Bronchial epithelial cell (primary cell): ENCODE data around the gene CTDSP2. TPM values are rescaled to one million over a fixed set of nuclear protein-coding genes. Genes with fewer than 3 reads are reported as not detected.
"Not testable (repeated sequence)": the region's sequence is repeated elsewhere in the genome, so short reads cannot be mapped to it uniquely, and the experiment has no call there.

ENCODE experiments used
- DNase-seq: peaks from one replicate; pipeline ENCODE4 v3.0.0-alpha.2; 2010; ENCODE audit warnings: low read depth
- FAIRE-seq: peaks from 2 replicates; lab custom pipeline; 2011; peaks lifted over from hg19 to GRCh38; lab: Jason Lieb, UNC
- H3K27me3 ChIP-seq: 2 replicates; pipeline ENCODE4 v1.5.1; 2011; ENCODE audit warnings: low read length; ENCODE audit not compliant: control insufficient read depth, insufficient read depth
- H3K36me3 ChIP-seq: 2 replicates; pipeline ENCODE4 v1.5.1; 2011; ENCODE audit warnings: low read length; ENCODE audit not compliant: control insufficient read depth, insufficient read depth
- H3K4me3 ChIP-seq: 2 replicates; pipeline ENCODE4 v1.5.1; 2011; ENCODE audit warnings: mild to moderate bottlenecking, low read depth, low read length, control low read depth
- CTCF ChIP-seq: IDR thresholded peaks from 2 replicates; pipeline ENCODE4 v1.5.1; 2011; ENCODE audit warnings: mild to moderate bottlenecking, moderate library complexity, low read length, control low read depth, inconsistent platforms; ENCODE audit not compliant: insufficient read depth, severe bottlenecking
- total RNA-seq: library from RNA; depleted of rRNA; stranded (reverse); fragments of >200 nt; gene quantifications from 2 replicates; pipeline ENCODE4 v1.2.1, GENCODE V29; 2014

CTDSP2 gene
- total RNA-seq, 1 donor from 2014 or later = 36.3 TPM

DNA sequence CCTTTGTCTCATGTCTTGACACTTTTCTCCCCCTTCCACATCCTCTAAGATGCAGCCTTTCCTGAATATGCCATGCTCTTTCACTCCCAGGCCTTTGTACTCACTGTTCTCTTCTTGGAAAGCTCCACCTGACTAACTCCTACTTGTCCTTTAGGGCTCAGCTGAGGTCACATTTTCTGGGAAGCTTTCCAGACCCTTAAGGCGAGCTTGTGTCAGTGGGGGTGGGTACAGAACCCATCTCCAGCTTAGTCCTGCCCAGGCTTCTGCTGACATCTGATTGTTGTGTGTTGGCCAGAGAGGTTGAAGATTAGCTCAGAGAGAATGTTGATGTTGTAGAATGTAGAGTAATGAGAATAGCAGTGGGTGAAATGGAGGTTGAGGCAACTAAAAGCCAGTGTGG lies 66.8 kb downstream of the CTDSP2 start:
- DNase-seq (no peak), FAIRE-seq (no peak)
- no peak overlapping the region for H3K4me3 ChIP-seq
- no peaks in the 10 kb centered on the region for H3K27me3 ChIP-seq
- H3K36me3 ChIP-seq = peaks cover 1% of the 10 kb centered on the region
- no peak for TF ChIP-seq CTCF

GRCh38 chr12:57777911-57778310 lies 68.6 kb downstream of the CTDSP2 start:
- no peak for TF ChIP-seq CTCF
- FAIRE-seq (no peak), DNase-seq (no peak)
- Histone ChIP-seq H3K36me3 (no peaks in the 10 kb centered on the region), H3K27me3 (no peaks in the 10 kb centered on the region), H3K4me3 (no peak overlapping the region)

DNA sequence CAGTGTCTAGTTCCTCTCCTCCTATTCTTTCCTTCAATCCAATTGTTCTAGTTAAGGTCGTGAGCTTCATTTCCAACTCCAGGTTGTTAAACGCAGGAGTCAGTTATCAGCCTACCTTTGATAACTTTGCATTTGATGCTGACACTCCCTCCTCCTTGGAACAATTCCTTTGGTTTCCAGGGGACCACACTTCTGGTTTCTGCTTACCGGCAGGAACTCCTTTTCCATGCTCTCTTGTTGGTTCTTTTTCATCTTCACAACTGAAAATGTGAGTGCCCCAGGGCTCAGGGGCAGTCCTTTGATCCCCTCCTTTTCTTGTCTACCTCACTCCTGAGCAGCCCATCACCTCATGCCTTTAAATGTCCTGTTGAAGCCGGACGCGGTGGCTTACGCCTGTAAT lies 69.2 kb downstream of the CTDSP2 start:
- Histone ChIP-seq H3K4me3 (no peak overlapping the region), H3K27me3 (no peaks in the 10 kb centered on the region), H3K36me3 (no peaks in the 10 kb centered on the region)
- no peak for TF ChIP-seq CTCF
- FAIRE-seq = no peak
- DNase-seq = no peak

DNA sequence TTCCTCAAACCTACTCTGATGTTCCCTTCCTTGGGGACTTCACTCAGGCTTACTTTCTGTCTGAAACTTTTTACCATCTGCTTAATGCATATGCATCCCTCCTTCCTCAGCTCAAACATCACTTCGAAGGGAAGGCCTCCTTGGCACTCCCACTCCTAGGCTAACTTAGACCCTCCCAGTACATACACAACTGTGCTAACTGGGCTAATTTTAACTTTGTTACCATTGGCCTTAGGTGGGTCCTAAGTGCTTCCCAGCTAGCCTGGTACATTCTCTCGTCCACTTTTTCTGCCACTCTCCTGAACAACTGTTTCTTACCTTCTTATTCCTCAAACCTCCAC lies 70.3 kb downstream of the CTDSP2 start:
- TF ChIP-seq CTCF = no peak
- H3K36me3 ChIP-seq = no peaks in the 10 kb centered on the region
- no peak overlapping the region for H3K4me3 ChIP-seq
- DNase-seq = no peak
- no peaks in the 10 kb centered on the region for H3K27me3 ChIP-seq
- FAIRE-seq = no peak

DNA sequence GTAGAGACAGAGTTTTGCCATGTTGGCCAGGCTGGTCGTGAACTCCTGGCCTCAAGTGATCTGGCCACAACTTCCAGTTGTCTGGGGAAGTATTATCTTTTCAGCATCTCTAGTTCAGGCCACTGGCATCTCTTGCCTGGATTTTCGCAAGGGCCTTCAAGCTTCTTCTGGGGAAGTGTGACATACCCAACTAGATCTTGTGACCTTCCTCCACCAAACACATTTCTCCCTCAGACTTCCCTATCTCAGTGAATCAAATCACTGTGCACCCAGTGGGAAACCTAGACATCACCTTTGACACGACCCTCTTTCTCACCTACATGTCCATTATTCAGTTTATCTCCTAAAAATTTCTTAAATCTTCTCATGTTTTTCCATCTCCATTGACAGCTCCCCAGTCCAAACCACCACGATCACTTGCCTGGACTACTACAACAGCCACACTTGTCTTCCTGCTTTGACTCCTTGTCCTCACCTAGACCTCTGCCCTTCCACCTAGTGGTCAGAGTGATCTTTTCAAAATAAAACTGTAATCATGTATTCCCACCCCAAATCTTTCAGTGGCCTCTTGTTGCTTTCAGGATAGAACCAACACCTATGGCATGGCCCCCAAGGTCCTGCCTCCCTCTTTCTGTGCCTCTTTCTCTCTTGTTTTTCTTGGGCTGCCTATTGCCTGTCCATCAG lies 70.8 kb downstream of the CTDSP2 start:
- no peak overlapping the region for H3K4me3 ChIP-seq
- DNase-seq (no peak), FAIRE-seq (no peak)
- TF ChIP-seq CTCF = no peak
- H3K36me3 ChIP-seq = peaks cover 2% of the 10 kb centered on the region
- no peaks in the 10 kb centered on the region for H3K27me3 ChIP-seq

- FAIRE-seq = no peak
- TF ChIP-seq CTCF = no peak
- Histone ChIP-seq H3K27me3 (no peaks in the 10 kb centered on the region), H3K4me3 (no peak overlapping the region), H3K36me3 (peaks cover 3% of the 10 kb centered on the region)
- no peak for DNase-seq
Observed at GRCh38 chr12:57775044-57775443, 71.5 kb downstream of the CTDSP2 start.

DNA sequence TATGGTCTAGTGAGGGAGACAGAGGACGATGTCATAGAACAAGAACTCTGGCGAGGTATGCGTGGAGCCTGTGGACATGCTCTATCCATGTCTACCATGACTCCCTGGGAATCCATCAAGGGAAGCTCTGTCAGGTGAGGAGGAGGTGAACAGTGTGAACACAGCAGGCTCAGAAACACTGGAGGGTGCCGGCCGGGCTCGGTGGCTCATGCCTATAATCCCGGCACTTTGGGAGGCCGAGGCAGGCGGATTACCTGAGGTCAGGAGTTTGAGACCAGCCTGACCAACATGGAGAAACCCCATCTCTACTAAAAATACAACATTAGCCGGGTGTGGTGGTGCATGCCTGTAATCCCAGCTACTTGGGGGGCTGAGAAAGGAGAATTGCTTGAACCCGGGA lies 71.9 kb downstream of the CTDSP2 start:
- H3K4me3 ChIP-seq, DNase-seq, FAIRE-seq, H3K36me3 ChIP-seq, H3K27me3 ChIP-seq: not testable (repeated sequence)
